MM.1S (cell line): ENCODE measurements around the gene IL2RA.

Experiments
- CTCF ChIP-seq: fragments of 300-600 bp; sonication (generic); IDR thresholded peaks from 2 replicates; pipeline ENCODE4 v1.5.1; 2016; ENCODE audit warnings: antibody characterized with exemption, low read length, mixed read lengths
- EZH2 ChIP-seq: fragments of 300-600 bp; sonication (generic); optimal IDR thresholded peaks from 2 replicates; pipeline ENCODE3; 2017; ENCODE audit warnings: low read depth, mild to moderate bottlenecking, antibody characterized with exemption, low read length, mixed read lengths
- EZH2phosphoT487 ChIP-seq: fragments of 300-600 bp; sonication (generic); IDR thresholded peaks from 2 replicates; pipeline ENCODE4 v1.6.1; 2018; ENCODE audit warnings: antibody characterized with exemption, low read length

- no peak for TF ChIP-seq CTCF
- no peak for TF ChIP-seq EZH2
- no peak for TF ChIP-seq EZH2phosphoT487
Observed at GRCh38 chr10:5992398-5992797, 69.8 kb downstream of the IL2RA start.
